ENCODE results near the gene CALHM2.

The CALHM2 gene

DNA sequence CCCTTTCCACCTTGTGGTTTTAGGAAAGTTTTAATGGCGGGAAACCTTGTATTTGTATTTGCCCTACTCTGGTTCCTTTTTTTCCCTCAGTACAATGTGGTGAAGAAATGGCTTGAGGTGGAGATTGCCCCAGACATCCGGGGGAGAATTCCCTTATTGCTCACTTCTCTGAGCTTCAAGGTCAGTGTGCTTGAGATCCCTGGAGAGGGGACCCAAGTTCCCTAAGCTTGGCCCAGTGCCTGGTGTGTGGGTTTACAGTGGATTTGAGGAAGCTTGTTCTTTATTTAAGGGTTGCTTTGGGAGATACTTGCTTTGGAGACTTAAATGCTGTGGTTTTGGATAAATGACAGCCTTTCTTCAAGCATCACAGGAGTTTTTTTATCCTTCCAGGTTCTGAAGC, 18.3 kb downstream of the CALHM2 start:
- TF ChIP-seq, protein P1, sequence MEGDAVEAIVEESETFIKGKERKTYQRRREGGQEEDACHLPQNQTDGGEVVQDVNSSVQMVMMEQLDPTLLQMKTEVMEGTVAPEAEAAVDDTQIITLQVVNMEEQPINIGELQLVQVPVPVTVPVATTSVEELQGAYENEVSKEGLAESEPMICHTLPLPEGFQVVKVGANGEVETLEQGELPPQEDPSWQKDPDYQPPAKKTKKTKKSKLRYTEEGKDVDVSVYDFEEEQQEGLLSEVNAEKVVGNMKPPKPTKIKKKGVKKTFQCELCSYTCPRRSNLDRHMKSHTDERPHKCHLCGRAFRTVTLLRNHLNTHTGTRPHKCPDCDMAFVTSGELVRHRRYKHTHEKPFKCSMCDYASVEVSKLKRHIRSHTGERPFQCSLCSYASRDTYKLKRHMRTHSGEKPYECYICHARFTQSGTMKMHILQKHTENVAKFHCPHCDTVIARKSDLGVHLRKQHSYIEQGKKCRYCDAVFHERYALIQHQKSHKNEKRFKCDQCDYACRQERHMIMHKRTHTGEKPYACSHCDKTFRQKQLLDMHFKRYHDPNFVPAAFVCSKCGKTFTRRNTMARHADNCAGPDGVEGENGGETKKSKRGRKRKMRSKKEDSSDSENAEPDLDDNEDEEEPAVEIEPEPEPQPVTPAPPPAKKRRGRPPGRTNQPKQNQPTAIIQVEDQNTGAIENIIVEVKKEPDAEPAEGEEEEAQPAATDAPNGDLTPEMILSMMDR (conservative IDR thresholded peaks at IDR 0.05; ENCODE audit: low read depth, low read length), result no peak
- peak; percentile 48 for DNase-seq (ENCODE audit: low read depth)
- H3K4me3 ChIP-seq (ENCODE audit: low read depth, low read length), result no peak overlapping the region

GRCh38 chr10:103431902-103432301, 20.3 kb downstream of the CALHM2 start:
- TF ChIP-seq, protein P1 (conservative IDR thresholded peaks at IDR 0.05; ENCODE audit: low read depth, low read length), result no peak
- H3K4me3 ChIP-seq (ENCODE audit: low read depth, low read length), result no peak overlapping the region
- DNase-seq (ENCODE audit: low read depth), result no peak

DNA sequence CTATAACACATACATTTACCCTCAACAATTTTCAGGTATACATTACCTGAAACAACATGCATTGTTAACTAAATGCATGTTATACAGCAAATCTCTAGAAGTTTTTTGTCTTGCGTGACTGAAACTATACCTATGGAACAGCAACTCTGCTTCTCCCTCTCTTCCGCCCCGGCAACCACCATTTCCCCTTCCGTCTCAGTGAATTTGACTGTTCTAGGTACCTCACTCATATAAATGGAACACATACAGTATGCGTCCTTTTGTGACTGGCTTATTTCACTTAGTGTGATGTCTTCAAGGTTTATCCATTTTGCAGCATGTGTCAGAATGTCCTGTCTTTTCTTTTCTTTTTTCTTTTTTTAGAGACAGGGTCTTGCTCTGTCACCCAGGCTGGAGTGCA, 22.5 kb downstream of the CALHM2 start:
- no peak for DNase-seq (ENCODE audit: low read depth)
- TF ChIP-seq, protein P1 (conservative IDR thresholded peaks at IDR 0.05; ENCODE audit: low read depth, low read length), result no peak
- no peak overlapping the region for H3K4me3 ChIP-seq (ENCODE audit: low read depth, low read length)

- DNase-seq (ENCODE audit: low read depth), result no peak
- no peak overlapping the region for H3K4me3 ChIP-seq (ENCODE audit: low read depth, low read length)
- TF ChIP-seq, protein P1 (conservative IDR thresholded peaks at IDR 0.05; ENCODE audit: low read depth, low read length), result no peak
Measured at GRCh38 chr10:103428989-103429643, 23.1 kb downstream of the CALHM2 start.

DNA sequence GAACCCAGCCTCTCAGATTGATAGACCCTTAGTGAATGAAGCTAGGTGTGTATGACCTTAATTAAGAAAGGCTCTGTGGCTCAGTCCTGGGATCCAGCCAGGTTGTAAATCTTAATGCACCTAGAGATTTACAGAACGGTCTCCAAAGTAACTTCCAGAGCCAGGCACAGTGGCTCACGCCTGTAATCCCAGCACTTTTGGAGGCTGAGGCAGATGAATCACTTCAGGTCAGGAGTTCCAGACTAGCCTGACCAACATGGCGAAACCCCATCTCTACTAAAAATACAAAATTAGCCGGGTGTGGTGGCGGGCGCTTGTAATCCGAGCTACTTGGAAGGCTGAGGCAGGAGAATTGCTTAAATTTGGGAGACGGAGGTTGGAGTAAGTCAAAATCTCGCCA, 24.3 kb downstream of the CALHM2 start:
- DNase-seq (ENCODE audit: low read depth), result peak; percentile 15
- TF ChIP-seq, protein P1 (conservative IDR thresholded peaks at IDR 0.05; ENCODE audit: low read depth, low read length), result no peak
- no peak overlapping the region for H3K4me3 ChIP-seq (ENCODE audit: low read depth, low read length)

DNA sequence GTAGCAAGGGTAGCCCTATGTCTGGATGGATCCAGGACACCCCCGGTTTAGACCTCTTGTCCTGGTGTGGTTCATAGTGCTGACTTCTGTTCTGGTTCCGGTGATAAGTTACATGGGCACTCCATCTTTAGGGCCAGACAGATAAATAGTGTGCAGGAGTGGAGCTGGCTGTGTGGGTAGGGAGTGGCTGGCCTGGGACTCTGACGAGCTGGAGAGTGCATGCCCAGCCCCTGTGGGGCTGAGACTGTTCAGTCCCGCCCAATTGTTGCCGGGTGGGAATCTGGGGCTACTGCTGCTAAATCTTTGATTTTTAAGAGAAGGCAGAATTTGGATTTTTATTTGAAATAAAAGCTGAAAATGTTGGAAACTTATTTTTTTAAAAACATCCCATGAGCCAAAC, 28.4 kb downstream of the CALHM2 start:
- H3K4me3 ChIP-seq (ENCODE audit: low read depth, low read length), result no peak overlapping the region
- TF ChIP-seq, protein P1 (conservative IDR thresholded peaks at IDR 0.05; ENCODE audit: low read depth, low read length), result no peak
- DNase-seq (ENCODE audit: low read depth), result no peak

DNA sequence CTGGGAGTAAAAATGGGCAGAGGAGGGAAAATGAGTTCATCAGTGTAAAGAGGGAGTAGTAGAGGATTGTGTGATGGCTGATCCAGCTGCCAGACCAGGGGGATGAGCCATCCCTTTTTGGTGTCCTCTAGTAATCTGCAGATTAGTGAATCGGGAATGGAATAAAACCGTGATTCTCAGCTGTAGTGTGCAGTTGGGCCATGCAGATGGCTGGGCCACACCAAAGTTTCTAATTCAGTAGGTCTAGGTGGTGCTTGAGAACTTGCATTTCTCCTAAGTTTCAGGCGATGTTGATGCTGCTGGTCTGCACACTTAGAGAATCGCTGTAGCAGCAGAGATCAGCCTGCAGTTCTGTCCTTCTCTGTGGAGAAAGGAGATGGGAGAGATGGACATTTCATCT, 33.1 kb downstream of the CALHM2 start:
- TF ChIP-seq, protein P1 (conservative IDR thresholded peaks at IDR 0.05; ENCODE audit: low read depth, low read length), result no peak
- H3K4me3 ChIP-seq (ENCODE audit: low read depth, low read length), result no peak overlapping the region
- no peak for DNase-seq (ENCODE audit: low read depth)
